ENCODE measurements around the gene MLLT1.
A peak's percentile ranks its signal among the peaks of the same experiment; 100 is the strongest.

MLLT1 gene

DNA sequence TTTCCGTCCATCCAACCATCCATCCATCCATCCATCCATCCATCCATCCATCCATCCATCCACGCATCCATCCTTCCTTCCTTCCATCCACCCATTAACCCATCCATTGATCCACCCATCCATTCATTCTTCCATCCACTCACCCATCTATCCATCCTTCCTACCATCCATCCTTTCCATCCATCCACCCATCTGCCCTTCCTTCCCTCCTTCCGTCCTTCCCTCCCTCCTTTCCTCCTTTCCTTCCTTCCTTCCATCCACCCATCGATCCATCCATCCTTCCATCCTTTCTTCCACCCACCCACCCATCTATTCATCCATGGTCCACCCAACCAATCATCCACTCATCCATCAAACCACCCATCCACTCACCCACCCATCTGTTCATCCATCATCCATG, 70.1 kb downstream of the MLLT1 start:
- no peak for DNase-seq (ENCODE audit: low spot score)

DNA sequence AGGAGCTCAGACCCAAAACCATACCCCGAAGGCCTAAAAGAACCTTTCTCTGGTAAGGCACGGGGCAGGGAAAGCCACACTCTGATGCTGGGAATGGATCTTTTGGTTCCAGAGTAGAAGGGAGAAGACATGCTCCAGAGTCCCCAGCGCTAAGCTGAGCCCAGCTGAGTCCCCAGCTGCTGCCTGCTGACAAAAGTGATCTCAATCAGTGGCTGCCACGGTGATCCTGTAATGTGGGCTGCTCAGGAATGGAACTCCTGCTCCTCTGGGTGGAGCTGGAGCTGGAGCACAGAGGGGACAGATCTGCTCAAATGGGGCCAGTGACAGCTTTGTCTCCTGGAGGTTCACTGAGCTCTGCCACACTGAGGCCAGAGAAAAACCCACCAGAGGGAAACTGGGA, 70.5 kb downstream of the MLLT1 start:
- no peak for DNase-seq (ENCODE audit: low spot score)

DNA sequence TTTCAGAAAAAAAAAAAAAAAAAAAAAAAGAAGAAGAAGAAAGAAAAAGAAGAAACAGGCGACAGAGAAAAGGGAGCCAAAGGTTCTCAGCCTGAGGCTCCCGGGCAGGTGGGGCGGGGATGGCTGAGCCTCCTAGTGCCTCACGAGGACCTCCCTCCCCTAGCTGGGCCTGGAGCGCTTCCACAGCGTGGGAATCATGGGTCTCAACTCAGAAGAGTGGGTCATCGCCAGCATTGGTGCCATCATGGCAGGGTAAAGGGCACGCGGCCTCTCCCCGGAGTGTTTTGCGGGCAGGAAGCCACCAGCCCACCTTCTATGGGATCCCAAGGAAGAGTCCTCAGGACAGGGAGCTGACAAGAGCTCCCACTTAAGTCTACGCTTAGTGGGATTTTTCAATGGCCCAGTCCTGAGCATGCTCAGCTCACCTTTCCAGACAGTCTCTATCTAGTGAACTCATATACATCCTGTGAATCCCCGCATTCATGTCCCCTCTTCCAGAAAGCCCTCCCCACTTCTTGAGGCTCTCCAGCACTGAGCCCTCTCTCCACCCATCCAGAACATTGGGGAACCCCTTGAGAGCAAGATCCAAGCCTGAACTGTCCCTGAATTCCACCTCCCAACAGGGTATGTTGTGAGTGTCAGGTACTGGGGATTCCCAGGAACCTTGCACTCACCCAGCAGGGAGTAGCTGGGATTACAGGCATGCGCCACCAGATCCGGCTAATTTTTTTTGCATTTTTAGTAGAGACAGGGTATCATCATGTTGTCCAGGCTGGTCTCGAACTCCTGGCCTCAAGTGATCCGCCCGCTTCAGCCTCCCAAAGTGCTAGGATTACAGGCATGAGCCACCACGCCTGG, 74.7 kb downstream of the MLLT1 start:
- no peak for DNase-seq (ENCODE audit: low spot score)

DNA sequence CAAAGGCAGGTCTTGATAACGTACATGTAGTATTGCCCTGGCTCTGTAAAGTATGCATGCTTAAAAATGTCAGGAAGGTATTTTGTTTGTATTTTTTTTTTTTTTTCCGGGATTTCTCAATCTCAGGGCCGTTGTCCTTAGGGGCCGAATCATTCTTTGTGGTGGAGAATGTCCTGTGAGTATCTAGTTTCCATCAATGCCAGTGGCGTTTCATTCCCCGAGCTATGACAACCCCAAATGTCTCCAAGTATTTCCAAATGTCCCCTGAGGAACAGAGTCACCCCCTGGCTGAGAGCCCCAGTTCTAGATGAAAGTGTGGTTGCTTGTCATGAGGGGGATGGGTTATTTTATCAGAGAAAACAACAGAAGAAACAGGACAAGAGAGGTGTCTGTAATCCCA, 75.6 kb downstream of the MLLT1 start:
- DNase-seq (ENCODE audit: low spot score): peak; percentile 46

DNA sequence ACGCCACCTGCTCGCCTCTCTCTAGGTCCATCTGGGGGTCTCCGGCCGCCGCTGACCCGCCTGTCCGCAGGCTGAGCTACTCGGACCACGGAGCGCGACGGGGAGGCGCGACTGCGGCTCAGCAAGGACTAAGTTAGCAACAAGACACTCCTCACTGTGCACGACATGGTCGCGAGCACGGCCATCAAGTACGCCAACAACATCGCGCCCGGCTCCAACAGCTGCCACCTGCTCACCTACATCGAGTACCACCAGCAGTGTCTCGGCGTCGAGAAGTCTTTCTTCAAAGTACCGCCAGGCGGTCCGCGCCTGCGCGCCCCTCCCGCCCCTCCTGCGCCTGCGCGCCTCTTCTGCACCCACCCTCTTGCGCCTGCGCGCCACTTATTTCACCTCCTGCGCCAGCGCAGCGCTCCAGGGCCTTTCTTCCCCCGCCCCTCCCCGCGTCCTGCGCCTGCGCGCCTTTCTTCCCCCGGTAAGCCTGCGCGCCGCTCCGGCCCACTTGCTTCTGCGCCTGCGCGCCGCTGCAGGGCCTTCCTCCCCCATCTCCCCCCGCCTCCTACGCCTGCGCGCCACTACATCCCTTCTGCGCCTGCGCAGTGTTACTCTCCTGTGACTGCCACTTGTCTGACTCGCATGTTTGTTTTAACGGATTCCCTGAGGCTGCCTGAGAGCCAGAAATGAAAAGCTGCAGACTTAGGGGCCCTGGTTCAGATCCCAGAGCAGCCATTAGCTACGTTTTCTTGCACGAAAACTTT, 80.4 kb downstream of the MLLT1 start:
- DNase-seq (ENCODE audit: low spot score): peak; percentile 100

DNA sequence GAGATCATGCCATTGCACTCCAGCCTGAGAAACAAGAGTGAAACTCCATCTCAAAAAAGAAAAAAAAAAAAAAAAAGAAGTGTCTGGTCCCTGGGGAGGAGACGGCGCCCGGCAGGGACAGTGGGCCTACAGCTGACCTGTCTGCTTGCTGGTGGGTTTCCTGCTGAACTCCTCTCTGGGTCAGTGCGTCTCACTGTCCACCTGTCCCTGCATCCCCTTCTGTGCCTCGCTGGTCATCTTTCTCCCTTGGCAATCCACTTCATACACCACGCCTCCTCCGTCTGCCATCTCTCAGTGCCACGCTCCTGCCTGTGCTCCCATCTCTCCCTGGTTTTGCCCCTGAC, 80.9 kb downstream of the MLLT1 start:
- DNase-seq (ENCODE audit: low spot score): no peak

DNA sequence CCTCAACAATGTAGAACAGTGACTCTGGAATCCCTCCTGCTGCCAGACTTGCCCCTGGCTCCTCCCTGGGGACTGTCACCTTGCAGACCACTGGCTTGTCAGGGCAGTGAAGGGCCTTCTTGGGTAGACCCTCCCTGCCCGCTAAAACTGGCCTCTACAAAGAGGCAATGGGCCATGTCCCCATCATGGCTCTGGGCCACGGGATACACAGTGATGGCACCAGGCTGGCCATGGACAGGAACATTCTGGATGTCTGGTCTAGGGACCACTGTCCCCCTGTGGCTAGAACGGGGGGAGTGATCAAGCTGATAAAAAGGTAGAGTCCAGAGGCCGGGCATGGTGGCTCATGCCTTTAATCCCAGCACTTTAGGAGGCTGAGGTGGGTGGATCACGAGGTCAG, 83.4 kb downstream of the MLLT1 start:
- no peak for DNase-seq (ENCODE audit: low spot score)

DNA sequence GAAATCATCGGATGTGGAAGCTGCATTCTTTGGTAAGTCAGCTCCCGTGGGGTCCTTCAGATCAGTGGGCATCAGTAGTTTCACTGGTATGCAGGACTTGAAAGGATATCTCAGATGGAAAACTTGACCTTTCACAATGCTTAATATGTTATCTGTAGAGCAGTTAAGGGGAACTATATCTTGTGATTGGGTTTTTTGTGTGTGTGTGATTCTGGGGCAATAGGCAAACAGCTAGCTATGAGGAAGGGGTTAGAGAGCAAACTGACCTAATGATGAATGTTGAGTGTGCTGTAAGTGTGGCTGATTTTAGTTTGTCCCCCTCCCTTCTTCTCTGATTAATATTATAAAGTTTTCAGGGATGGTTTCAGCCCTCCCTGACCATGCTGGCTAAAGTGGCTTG, 91.0 kb downstream of the MLLT1 start:
- DNase-seq (ENCODE audit: low spot score): no peak

DNA sequence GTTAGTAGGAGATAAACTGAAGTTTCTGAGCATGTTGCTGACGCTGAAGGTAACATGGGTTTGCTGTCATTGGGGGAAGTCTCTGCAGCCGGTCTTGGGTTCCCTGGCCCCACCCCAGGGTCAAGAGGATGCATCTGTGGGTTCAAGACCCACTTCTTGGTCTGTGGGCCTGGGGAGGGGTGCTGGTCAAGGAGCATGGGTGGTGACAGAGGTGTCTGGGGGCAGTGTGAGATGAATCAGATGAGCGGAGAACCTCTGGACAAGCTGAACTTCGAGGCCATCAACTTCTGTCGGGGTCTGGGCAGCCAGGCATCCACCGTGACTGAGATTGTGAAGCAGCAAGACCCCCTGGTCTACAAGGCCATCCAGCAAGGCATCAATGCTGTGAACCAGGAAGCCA, 92.4 kb downstream of the MLLT1 start:
- DNase-seq (ENCODE audit: low spot score): no peak

DNA sequence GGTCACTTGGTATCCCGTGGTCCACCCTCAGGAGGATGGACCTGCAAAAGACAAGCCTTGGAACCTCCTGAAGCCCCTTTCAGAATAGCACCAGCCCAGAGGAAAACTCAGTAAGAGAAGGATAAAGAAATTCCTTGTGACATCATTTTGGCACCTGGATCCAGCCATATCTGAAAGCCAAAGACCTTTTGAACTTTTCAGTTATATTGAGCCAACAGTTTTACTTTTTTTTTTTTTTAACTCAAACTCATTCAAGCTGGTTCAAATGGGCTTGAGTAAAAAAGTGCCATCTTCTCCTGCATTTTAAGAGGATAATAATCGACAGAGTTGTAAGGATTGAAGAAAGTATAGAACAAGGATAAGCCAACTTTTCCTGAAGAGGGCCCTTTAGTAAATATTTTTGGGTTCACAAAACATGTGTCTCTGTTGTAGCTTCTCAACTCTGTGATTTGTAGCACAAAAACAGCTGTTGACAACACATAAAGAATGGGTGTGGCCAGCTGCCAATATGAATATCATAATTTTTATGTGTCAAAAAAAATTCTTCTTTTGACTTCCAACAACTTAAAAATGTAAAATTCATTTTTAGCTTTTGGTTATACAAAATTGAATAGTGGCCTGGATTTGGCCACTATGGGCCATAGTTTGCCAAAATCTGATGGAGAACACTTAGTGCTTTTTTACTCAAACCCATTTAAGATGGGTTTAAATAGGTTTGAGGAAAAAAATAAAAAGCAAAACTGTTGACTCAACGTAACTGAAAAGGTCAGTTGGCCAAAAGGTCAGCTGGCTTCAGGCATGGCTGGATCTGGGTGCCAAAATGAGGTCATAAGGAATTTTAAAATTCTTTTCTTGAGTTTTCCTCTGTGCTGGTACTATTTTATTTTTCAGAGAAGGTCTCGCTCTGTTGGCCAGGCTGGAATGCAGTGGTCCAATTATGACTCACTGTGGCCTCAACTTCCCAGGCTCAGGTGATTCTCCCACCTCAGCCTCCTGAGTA, 93.6 kb downstream of the MLLT1 start:
- no peak for DNase-seq (ENCODE audit: low spot score)

DNA sequence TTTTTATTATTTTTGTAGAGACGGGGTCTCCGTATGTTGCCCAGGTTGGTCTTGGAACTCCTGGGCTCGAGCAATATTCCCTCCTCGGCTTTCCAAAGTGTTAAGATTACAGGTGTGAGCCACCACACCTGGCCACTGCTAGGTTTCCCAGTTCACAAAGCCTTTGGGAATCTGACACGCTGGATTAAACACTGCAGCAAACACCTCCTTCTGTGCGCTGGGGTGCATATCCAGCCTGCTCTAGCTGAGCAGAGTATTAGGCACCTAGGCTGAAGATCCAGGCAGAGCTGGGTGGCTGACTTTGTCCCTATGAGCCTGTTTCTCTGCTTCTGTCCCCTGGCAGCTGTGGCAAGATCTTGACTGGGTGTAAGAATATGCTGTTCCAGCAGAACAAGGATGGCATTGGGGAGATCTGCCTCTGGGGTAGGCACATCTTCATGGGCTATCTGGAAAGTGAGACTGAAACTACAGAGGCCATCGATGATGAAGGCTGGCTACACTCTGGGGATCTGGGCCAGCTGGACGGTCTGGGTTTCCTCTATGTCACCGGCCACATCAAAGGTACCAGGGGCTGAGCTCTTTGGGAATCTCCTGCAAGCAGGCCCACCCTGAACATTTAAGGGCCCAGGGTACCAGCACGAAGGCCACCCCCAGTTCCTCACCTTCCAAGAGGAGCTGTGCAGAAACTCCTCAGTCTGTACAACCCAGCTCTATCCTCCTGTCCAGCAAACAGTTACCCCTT, 94.5 kb downstream of the MLLT1 start:
- no peak for DNase-seq (ENCODE audit: low spot score)

DNA sequence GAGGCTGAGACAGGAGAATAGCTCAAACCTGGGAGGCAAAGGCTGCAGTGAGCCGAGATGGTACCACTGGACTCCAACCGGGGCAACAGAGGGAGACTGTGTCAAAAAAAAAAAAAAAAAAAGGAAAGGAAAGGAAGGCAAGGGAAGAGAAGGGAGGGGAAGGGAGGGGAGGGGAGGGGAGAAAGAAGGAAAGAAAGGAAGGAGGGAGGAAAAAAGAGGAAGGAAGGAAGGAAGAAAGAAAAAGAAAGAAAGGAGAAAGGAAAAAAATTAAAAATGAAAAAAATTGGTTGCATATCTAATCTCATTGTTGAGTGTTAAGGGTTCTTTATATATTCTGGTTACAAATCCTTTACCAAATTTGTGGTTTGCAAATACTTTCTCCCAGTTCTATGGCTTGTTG, 98.7 kb downstream of the MLLT1 start:
- DNase-seq (ENCODE audit: low spot score): no peak

DNA sequence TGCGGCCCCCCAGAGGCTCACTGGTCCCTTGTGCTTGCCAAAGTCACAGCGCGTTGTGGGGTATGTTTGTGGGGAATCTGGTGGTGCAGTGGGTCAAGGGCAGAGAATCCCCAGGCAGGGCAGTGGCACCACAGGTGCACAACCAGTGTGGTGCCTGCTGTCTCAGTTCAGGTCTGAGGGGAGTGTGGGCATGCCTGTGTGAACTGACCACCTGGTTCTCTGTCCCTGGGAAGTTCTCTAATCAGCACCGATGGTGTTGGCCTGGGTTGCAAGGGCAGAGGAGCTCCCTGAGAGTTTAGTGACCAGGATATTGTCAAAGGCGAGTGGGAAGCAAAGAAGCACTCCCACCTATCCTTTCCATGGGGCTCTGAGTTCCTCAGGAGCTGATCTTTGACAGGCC, 106.6 kb downstream of the MLLT1 start:
- no peak for DNase-seq (ENCODE audit: low spot score)

DNA sequence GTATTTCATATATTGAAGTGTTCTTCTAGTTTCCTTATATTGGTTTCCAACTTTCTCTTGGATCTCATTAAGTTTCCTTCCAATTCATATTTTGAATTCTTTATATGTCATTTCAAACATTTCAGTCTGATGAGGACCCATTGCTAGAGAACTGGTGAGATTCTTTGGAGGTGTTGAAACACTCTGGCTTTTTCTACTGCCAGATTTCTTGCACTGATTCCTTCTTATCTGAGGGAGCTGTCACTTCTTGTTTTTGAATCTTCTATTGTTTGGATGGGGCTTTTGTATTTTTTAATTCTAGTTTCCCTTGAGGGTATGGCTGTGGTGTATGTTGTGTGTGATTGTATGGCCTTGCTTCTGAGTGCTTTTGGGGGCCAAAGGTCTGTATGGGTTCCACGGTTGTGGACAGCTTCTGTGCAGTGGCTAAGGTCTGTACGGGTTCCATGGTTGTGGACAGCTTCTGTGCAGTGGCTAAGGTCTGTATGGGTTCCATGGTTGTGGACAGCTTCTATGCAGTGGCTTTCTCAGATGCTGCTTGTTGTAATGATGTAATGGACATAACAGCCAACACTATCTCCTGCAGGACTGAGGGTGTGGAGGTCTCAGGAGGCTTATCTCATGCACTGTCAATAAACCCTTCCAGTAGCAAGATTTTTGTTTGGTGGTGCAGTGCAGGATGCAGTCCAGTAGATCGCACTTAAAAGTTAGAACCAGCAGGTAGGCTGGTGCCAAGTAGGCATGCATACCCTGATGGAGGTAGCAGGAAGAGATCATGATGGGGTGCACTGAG, 107.5 kb downstream of the MLLT1 start:
- DNase-seq (ENCODE audit: low spot score): no peak

DNA sequence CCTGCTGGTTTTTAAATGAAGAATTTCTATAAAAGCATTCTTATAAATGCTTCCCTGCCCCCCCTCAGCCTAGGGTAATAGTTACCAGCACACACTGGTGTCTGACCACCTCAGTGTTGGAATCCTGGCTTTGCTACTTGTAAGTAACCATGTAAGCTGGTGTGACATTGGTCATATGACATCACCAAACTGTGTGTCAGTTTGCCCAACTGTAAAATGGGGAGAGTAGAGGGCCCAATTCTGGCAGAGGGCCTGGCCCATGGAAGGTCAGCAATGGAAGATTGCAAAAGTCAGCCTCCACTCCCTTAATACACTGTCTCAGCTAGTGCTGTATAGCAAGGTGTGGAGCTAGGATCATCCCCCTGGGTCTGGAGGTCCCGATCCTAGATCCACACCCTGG, 112.7 kb downstream of the MLLT1 start:
- no peak for DNase-seq (ENCODE audit: low spot score)

DNA sequence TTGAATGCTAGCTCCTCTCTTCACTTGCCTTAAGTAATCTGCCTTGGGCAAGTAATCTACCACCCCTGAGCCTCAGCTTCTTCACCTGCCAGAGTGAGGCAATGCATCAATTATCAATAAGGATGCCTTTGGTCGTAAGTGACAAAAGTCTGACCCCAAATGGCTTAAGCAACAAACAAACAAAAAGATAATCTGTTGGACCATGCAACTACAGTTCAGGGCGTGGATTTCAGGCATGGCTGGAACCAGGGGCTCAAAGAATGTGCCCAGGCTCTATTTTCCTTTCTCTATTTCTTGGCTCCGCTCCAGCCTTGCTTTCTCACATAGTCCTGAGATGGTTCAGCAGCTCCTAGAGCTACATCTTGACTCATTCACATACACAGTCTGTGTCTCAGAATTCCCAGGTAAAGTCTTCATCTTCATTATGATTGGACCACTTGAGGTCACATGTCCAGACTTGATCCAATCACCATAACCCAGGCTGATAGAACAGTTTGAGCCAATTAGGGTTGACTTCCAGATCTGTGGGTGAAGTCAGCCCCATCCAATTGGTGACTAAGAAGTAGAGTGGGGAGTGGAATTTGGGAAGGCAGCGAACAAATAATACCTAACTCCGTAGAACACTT, 114.8 kb downstream of the MLLT1 start:
- DNase-seq (ENCODE audit: low spot score): no peak

DNA sequence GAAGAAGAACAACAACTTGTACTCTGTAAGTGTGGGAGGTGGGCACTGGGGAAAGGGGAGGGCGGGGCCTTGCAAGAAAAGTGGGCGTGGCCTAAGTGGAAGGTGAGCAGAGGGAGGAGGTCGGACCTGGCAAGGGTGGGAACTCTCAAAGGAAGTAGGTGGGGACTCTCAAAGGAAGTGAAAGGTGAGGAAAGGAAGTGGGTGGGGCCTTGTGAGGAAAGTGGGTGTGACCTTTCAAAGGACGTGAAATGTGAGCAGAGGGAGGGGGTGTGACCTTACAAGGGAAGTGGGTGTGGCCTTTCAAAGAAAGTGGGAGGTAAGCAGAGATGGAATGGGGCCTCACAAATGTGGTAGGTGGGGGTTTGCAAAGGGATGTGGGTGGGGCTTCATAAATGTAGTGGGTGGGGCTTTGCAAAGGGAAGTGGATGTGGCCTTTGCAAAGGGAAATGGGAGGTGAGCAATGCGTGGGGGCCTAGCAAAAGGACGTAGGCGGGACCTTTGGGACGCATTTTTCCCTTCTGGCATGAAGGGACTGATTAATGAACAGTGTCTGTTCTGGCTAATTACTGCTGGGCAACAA, 118.4 kb downstream of the MLLT1 start:
- no peak for DNase-seq (ENCODE audit: low spot score)
